Loucy (cell line): Measurements from ENCODE around the gene MPO.

ENCODE experiments used
- EZH2phosphoT487 ChIP-seq: fragments of 200-600 bp; IDR thresholded peaks from 2 replicates; pipeline ENCODE4 v1.6.1; 2018; ENCODE audit warnings: antibody characterized with exemption, mild to moderate bottlenecking, moderate library complexity, borderline replicate concordance
- TF ChIP-seq, protein P1 (sequence below): fragments of 200-600 bp; sonication (generic); conservative IDR thresholded peaks from 2 replicates; pipeline ENCODE4 v1.5.1; 2014; ENCODE audit warnings: mild to moderate bottlenecking, antibody characterized with exemption, low read length

DNA sequence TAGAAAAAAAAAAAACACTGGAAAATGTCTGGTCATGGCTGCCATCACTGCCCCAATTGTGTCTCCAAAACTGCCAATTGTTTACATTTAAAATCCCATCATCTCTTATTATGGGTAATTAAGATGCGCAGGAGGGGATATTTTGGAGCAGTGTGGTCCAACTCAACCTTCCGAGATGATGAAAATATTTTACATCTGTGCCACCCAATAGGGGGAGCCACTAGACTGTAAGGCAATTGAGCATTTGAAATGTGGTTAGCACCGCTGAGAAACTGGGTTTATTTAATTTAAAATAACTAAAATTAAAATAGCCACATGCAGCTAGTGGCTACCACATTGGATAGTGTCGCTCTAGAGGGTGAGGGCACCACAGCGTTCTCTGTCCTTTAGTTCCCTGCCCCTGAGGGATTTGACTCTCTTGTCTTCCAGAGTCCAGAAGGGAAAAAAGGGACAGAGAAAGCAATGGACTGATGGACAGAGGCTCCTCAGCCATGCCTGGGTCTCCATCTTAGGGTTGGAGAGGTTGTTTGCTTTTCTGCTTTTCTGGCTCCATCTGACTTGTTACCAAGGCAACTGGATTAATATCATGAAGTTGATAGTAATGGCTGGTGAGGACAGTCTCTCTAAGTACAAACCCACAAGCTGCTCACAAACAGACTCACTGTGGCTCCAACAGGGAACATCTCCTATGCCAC is 3.5 kb downstream of the MPO start:
- TF ChIP-seq, protein P1, sequence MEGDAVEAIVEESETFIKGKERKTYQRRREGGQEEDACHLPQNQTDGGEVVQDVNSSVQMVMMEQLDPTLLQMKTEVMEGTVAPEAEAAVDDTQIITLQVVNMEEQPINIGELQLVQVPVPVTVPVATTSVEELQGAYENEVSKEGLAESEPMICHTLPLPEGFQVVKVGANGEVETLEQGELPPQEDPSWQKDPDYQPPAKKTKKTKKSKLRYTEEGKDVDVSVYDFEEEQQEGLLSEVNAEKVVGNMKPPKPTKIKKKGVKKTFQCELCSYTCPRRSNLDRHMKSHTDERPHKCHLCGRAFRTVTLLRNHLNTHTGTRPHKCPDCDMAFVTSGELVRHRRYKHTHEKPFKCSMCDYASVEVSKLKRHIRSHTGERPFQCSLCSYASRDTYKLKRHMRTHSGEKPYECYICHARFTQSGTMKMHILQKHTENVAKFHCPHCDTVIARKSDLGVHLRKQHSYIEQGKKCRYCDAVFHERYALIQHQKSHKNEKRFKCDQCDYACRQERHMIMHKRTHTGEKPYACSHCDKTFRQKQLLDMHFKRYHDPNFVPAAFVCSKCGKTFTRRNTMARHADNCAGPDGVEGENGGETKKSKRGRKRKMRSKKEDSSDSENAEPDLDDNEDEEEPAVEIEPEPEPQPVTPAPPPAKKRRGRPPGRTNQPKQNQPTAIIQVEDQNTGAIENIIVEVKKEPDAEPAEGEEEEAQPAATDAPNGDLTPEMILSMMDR, result peak; percentile 76
- no peak for TF ChIP-seq EZH2phosphoT487
